SK-N-SH treated with all-trans-retinoic acid at 6 μM for 48 hours (cell line): ENCODE data around the gene RDX.

ENCODE experiments used
- ATAC-seq: fragments of 200-7000 bp; cut with Tn5 transposase; 3 replicates; pipeline ENCODE4 v1.9.1; 2020; ENCODE audit warnings: mild to moderate bottlenecking, moderate library complexity
- ARNTL ChIP-seq: fragments of 450-650 bp; formaldehyde crosslinking; IDR thresholded peaks from 2 replicates; pipeline ENCODE4 v1.5.0; 2020; ENCODE audit warnings: low read depth, mild to moderate bottlenecking, moderate library complexity, borderline replicate concordance
- BACH2 ChIP-seq: fragments of 250-450 bp; sonication (Bioruptor Pico); IDR thresholded peaks from 2 replicates; pipeline ENCODE4 v1.9.0; 2021; ENCODE audit warnings: mild to moderate bottlenecking, borderline replicate concordance
- ESRRG ChIP-seq: fragments of 250-450 bp; sonication (Bioruptor Pico); IDR thresholded peaks from 2 replicates; pipeline ENCODE4 v1.6.1; 2021; ENCODE audit warnings: mild to moderate bottlenecking
- GLIS3 ChIP-seq: fragments of 250-450 bp; sonication (Bioruptor Pico); IDR thresholded peaks from 2 replicates; pipeline ENCODE4 v1.5.0; 2020; ENCODE audit warnings: mild to moderate bottlenecking, moderate library complexity
- ISL1 ChIP-seq: fragments of 250-450 bp; sonication (Bioruptor Pico); IDR thresholded peaks from 2 replicates; pipeline ENCODE4 v2.1.2; 2022; ENCODE audit warnings: mild to moderate bottlenecking, moderate library complexity
- OSR1 ChIP-seq: fragments of 250-450 bp; sonication (Bioruptor Pico); IDR thresholded peaks from 2 replicates; pipeline ENCODE4 v1.8.0; 2022; ENCODE audit warnings: moderate library complexity, mild to moderate bottlenecking, inconsistent platforms
- PPARA ChIP-seq: fragments of 250-450 bp; sonication (Bioruptor Pico); IDR thresholded peaks from 2 replicates; pipeline ENCODE4 v1.5.0; 2020; ENCODE audit warnings: mild to moderate bottlenecking, borderline replicate concordance
- RARB ChIP-seq: fragments of 250-450 bp; sonication (Bioruptor Pico); IDR thresholded peaks from 2 replicates; pipeline ENCODE4 v1.8.0; 2021; ENCODE audit warnings: mild to moderate bottlenecking, moderate library complexity
- SNAI2 ChIP-seq: fragments of 250-450 bp; sonication (Bioruptor Pico); IDR thresholded peaks from 2 replicates; pipeline ENCODE4 v1.5.0; 2020; ENCODE audit warnings: mild to moderate bottlenecking, moderate library complexity
- TCF4 ChIP-seq: fragments of 250-450 bp; sonication (Bioruptor Pico); IDR thresholded peaks from 2 replicates; pipeline ENCODE4 v1.8.0; 2021; ENCODE audit warnings: mild to moderate bottlenecking, moderate library complexity, borderline replicate concordance
- TOX ChIP-seq: fragments of 250-450 bp; sonication (Bioruptor Pico); IDR thresholded peaks from 2 replicates; pipeline ENCODE4 v1.8.0; 2021; ENCODE audit warnings: mild to moderate bottlenecking, moderate library complexity, borderline replicate concordance
- ZFP3 ChIP-seq: fragments of 250-450 bp; sonication (Bioruptor Pico); IDR thresholded peaks from 2 replicates; pipeline ENCODE4 v1.5.0; 2020; ENCODE audit warnings: mild to moderate bottlenecking, moderate library complexity
- ZFP30 ChIP-seq: fragments of 450-650 bp; formaldehyde crosslinking; IDR thresholded peaks from 2 replicates; pipeline ENCODE4 v1.5.0; 2022; ENCODE audit warnings: mild to moderate bottlenecking, moderate library complexity
- ZNF565 ChIP-seq: fragments of 450-650 bp; formaldehyde crosslinking; conservative IDR thresholded peaks from 2 replicates; pipeline ENCODE4 v1.5.0; 2020; ENCODE audit warnings: low read depth, mild to moderate bottlenecking, moderate library complexity
- ZNF8 ChIP-seq: fragments of 450-650 bp; formaldehyde crosslinking; IDR thresholded peaks from 2 replicates; pipeline ENCODE4 v1.5.0; 2020; ENCODE audit warnings: mild to moderate bottlenecking, moderate library complexity
- TF ChIP-seq, protein P1 (sequence below): fragments of 250-450 bp; sonication (Bioruptor Pico); IDR thresholded peaks from 2 replicates; pipeline ENCODE4 v1.5.1; 2021; ENCODE audit warnings: mild to moderate bottlenecking, moderate library complexity
- TF ChIP-seq, protein P2 (sequence below): fragments of 250-450 bp; sonication (Bioruptor Pico); IDR thresholded peaks from 2 replicates; pipeline ENCODE4 v1.8.0; 2020; ENCODE audit warnings: mild to moderate bottlenecking, moderate library complexity, borderline replicate concordance
- TF ChIP-seq, protein P3 (sequence below): fragments of 250-450 bp; sonication (Bioruptor Pico); IDR thresholded peaks from 2 replicates; pipeline ENCODE4 v1.8.0; 2021; ENCODE audit warnings: low read depth, mild to moderate bottlenecking, moderate library complexity, borderline replicate concordance

Gene RDX

DNA sequence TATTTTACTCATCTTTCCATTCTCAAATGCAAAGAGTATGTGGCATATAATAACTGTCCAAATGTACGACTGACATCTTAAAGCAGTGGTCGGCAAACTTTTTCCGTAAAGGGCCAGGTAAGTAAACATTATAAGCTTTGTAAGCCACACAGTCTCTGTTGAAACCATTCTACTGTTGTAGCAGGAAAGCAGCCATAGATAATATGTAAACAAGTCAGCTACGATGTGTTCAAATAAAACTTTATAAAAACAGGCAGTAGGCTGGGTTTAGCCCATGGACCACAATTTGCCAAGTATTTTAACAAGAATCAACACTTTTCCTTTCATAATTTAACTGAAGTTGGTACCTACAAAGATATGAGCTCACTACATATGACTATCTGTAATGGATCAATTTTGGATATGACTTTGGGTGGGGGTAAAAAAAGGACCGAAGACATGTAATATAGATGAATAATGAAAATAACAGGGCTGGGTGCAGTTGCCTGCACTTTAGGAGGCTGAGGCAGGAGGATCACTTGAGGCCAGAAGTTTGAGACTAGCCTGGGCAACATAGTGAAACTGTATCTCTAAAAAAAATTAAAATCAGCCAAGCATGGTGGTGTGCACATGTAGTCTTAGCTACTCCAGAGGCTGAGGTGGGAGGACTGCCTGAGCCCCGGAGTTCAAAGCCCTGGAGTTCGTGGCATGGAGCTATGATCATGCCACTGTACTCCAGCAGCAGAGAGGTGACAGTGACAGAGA is 5.7 kb downstream of the RDX start:
- ATAC-seq = no peak
- TF ChIP-seq PPARA (CRISPR knock-in tag) = no peak
- TF ChIP-seq GLIS3 (CRISPR knock-in tag) = no peak
- TF ChIP-seq SNAI2 (CRISPR knock-in tag) = no peak
- no peak for TF ChIP-seq ISL1 (CRISPR knock-in tag)
- TF ChIP-seq RARB (CRISPR knock-in tag) = no peak
- TF ChIP-seq ZNF8 = no peak
- TF ChIP-seq TCF4 (CRISPR knock-in tag) = no peak
- TF ChIP-seq ZNF565 = no peak
- TF ChIP-seq ZFP30 (CRISPR knock-in tag) = no peak
- no peak for TF ChIP-seq ZFP3
- no peak for TF ChIP-seq BACH2 (CRISPR knock-in tag)
- TF ChIP-seq ESRRG (CRISPR knock-in tag) = no peak
- TF ChIP-seq OSR1 (CRISPR knock-in tag) = no peak
- TF ChIP-seq ARNTL (CRISPR knock-in tag) = no peak
- TF ChIP-seq, protein P1, sequence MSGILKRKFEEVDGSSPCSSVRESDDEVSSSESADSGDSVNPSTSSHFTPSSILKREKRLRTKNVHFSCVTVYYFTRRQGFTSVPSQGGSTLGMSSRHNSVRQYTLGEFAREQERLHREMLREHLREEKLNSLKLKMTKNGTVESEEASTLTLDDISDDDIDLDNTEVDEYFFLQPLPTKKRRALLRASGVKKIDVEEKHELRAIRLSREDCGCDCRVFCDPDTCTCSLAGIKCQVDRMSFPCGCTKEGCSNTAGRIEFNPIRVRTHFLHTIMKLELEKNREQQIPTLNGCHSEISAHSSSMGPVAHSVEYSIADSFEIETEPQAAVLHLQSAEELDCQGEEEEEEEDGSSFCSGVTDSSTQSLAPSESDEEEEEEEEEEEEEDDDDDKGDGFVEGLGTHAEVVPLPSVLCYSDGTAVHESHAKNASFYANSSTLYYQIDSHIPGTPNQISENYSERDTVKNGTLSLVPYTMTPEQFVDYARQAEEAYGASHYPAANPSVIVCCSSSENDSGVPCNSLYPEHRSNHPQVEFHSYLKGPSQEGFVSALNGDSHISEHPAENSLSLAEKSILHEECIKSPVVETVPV = no peak
- TF ChIP-seq, all 23 proteins: peak for 0

DNA sequence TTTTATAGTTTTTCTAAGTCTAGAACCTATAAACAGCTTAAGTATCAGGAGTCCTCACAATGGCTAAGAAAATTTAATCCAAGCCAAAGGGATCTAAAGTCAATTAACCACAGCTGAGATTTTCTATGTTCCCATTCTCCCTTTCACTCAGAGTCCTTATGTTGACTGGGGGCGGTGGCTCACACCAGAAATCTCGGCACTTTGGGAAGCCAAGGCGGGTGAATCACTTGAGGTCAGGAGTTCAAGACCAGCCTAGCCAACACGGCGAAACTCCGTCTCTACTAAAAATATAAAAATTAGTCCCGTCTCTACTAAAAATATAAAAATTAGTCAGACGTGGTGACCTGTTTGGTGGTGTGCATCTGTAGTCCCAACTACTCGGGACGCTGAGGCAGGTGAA is 6.9 kb downstream of the RDX start:
- ATAC-seq = no peak
- TF ChIP-seq ZNF565 (no peak), TCF4 (CRISPR knock-in tag) (no peak), ZFP30 (CRISPR knock-in tag) (no peak), OSR1 (CRISPR knock-in tag) (no peak), RARB (CRISPR knock-in tag) (no peak), PPARA (CRISPR knock-in tag) (no peak), SNAI2 (CRISPR knock-in tag) (no peak), TOX (CRISPR knock-in tag) (no peak)
- TF ChIP-seq, protein P2, sequence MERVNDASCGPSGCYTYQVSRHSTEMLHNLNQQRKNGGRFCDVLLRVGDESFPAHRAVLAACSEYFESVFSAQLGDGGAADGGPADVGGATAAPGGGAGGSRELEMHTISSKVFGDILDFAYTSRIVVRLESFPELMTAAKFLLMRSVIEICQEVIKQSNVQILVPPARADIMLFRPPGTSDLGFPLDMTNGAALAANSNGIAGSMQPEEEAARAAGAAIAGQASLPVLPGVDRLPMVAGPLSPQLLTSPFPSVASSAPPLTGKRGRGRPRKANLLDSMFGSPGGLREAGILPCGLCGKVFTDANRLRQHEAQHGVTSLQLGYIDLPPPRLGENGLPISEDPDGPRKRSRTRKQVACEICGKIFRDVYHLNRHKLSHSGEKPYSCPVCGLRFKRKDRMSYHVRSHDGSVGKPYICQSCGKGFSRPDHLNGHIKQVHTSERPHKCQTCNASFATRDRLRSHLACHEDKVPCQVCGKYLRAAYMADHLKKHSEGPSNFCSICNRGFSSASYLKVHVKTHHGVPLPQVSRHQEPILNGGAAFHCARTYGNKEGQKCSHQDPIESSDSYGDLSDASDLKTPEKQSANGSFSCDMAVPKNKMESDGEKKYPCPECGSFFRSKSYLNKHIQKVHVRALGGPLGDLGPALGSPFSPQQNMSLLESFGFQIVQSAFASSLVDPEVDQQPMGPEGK (CRISPR knock-in tag) = no peak
- TF ChIP-seq, protein P1 = no peak
- TF ChIP-seq, protein P3, sequence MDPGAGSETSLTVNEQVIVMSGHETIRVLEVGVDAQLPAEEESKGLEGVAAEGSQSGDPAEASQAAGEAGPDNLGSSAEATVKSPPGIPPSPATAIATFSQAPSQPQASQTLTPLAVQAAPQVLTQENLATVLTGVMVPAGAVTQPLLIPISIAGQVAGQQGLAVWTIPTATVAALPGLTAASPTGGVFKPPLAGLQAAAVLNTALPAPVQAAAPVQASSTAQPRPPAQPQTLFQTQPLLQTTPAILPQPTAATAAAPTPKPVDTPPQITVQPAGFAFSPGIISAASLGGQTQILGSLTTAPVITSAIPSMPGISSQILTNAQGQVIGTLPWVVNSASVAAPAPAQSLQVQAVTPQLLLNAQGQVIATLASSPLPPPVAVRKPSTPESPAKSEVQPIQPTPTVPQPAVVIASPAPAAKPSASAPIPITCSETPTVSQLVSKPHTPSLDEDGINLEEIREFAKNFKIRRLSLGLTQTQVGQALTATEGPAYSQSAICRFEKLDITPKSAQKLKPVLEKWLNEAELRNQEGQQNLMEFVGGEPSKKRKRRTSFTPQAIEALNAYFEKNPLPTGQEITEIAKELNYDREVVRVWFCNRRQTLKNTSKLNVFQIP (CRISPR knock-in tag) = no peak
- TF ChIP-seq, all 23 proteins: peak for 0

DNA sequence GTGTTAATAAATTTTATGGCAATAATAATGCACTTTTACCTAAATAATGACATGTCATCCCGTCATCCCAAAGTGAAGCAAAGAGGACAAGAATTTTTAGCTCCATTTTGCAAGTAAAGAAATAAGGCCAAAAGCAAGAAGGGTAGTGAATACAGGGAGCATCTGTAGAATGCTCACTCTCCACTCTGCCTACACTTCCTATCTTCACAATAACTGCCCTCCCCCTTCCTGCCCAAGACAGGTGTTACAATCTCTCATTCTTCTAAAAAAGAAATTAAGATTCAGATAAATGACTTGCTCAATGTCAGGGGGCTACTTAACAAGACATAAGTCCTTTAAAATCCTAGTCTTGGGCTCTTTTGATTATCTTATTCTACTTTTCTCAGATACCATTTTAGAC is 8.9 kb downstream of the RDX start:
- ATAC-seq = no peak
- TF ChIP-seq OSR1 (CRISPR knock-in tag) (no peak), PPARA (CRISPR knock-in tag) (no peak), RARB (CRISPR knock-in tag) (no peak), GLIS3 (CRISPR knock-in tag) (no peak)
- TF ChIP-seq, protein P3 (CRISPR knock-in tag) = no peak
